22Rv1 (cell line): ENCODE measurements around the gene TTYH2.

Experiments used
- CTCF ChIP-seq: fragments of 450-650 bp; IDR thresholded peaks from 2 replicates; pipeline ENCODE4 v1.5.1; 2017; ENCODE audit warnings: mild to moderate bottlenecking
- ZFX ChIP-seq: fragments of 450-650 bp; IDR thresholded peaks from 2 replicates; pipeline ENCODE4 v1.6.1; 2017; ENCODE audit warnings: antibody characterized with exemption, borderline replicate concordance

- TF ChIP-seq CTCF (no peak), ZFX (no peak)
Measured at GRCh38 chr17:74289688-74290087, 76.3 kb downstream of the TTYH2 start.
